HuH-7 (cell line): ENCODE results near the gene MIEF1.
"Not testable (repeated sequence)": the region's sequence is repeated elsewhere in the genome, so short reads cannot be mapped to it uniquely, and the experiment has no call there.

Experiments used
- DNase-seq: peaks from one replicate; pipeline ENCODE4 v3.0.0; 2011; ENCODE audit warnings: low spot score

Gene MIEF1

DNA sequence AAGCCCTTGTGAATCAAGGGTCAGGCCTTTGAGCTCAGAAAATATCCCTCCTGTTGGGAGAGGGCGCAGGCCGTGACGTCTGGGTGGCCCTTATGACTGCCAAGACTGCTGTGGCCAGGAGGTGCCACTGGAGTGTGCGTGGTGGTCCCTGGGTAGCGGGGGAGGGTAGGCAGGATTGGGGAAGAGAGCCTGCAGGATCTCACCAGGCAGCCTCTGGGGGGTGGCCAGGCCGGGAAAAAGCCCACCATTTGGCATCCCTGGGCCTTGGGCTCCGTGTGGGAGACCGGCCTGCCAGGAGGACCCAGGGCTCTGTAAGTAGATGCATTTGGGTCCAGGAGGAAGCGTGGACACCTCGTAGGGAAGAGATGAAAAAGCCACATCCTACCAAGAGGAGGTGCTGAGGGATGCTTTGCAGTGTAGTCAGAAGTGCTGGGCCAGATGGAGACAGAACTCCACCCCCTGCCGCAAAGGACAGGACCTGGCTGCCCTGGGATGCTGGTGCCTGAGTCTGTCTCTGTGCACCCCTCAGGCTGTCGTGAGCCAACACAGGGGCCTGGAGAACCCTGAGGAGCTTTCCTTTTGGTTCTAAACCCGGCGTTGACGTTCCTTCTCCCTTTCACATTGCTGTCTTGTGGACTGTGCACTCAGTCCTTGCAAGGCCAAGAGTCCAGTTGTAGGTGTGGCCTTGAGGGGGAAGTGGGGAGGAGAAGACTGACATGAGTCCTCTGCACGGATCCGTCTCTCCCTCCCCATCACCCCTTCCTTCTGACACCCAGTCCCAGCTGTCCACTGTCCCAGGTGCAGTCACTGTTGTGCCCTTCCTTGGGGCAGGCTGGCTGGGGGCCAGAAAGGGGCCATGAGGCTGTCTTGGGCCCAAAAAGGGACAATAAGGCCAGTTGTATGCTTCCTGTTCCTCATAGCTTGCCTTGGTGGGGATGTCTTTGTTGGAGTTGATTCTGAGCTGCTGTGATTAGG is 12.7 kb upstream of the MIEF1 start:
- DNase-seq: no peak

DNA sequence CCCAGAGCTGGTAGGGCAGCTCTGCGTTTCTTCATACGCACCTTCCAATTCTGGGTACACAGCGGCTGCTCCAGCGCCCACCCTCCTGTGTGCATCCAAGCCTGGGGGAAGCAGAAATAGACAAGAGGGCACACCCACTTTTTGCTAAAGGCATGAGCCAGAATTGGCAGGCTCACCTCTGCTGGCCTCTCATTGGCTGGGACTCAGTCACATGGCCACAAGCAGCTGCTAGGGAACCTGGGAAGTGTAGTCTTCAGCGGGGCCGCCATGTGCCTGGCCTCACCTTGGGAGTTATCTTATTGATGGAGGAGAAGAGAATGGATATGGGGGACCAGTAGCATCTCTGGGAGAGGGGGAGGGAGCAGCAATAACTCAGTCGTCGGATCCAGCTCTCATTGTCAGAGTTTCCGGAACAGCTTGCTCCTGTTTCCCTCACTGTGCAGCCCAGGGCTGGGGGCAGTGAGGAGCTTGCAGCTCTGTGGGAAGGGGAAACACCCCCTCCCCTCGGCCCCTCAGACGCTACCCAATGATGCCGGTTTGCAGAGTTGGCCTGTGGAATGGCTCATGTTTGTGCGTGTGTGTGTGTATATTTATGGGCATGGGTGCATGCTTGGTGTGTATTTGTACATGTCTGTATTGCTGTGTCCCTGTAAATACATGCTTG is 11.8 kb upstream of the MIEF1 start:
- DNase-seq: peak; percentile 93

DNA sequence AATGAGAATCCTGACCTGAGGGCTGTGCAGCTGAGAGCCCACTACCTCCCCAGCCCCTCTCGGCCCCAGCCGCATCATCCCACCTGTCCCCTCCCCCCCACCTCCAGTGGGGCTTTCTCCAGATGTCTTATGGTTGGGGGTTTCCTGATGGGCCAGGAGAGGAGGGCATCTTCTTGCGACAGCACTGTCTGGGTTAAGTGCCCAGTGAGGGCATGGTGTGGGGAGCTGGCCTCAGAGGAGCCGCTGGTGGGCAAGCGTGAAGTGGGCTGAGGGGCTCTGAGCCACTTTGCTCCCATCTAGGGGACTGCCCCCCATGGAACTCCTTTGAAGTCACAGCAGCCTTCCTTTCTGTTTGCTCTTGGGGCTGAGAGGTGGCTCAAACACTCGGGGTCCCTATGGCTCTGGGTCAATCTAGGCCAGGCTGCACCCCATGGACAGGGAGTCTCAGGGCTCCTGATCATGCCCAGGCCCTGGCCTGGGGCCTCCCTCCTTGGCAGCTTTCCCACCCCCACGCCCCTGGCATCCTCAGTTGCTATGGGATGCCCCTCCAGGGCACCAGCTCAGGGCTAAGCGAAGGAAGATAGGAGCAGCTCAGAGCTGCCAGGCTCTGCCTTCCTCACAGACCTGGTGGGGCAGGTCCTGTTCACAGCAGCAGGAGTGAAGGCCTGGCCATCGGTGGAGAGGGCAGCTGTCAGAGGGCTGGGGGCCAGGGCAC is 11.0 kb upstream of the MIEF1 start:
- no peak for DNase-seq

DNA sequence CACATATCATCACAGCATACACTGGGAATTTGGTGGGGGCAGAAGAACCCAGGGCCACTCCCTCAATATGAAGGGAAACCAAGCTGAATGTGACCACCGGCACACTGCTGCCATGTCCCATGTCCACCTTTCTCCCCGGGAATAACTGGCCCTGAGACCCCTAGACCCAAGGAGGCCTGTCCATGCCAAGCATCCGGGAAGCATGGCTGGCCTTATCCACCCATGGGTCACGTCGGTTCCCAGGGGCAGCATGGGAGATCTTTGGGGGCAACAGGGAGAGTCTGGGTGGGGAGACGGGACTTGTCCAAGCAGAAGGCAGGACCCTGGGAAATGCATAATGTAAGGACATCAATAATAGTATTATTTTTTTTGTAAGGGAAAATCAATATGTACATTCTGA is 10.4 kb upstream of the MIEF1 start:
- no peak for DNase-seq

DNA sequence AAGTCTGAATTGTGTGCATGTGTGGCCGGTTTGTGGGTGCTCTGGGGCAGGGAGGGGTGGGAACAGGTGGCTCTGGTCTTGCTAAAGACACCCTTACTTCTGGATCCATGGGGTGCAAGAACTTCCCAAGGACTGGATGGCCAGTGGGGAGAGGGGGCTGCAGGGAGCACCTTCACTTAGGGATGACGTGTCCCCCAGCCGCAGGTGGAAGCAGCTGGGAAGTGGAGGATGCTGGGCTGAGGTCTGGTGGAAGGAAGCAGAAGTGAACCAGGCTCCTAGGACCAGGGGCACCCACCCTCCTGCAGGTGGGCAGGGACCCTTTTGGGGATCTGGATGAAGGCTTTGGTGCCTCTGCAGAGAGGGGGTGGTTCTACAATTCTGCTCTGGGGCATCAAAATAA is 9.9 kb upstream of the MIEF1 start:
- DNase-seq: no peak

DNA sequence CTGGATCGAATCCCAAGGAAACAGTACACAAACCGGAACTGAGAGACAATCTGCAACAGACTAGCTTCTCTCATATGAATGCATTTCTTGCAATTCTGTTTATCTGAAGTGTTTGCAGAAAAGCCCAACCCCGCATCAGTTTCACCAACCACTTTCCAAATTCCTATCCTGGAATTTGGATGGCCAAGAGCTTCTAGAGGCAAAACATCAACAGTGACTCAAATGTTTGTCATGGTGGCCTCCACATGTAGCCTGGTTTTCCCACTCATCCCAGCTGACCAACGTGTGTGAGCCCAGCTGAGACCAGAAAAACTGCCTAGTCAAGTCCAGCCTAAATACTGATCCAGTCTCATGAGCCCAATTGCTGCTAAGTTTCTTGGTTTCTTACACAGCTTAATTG is 8.3 kb upstream of the MIEF1 start:
- no peak for DNase-seq

DNA sequence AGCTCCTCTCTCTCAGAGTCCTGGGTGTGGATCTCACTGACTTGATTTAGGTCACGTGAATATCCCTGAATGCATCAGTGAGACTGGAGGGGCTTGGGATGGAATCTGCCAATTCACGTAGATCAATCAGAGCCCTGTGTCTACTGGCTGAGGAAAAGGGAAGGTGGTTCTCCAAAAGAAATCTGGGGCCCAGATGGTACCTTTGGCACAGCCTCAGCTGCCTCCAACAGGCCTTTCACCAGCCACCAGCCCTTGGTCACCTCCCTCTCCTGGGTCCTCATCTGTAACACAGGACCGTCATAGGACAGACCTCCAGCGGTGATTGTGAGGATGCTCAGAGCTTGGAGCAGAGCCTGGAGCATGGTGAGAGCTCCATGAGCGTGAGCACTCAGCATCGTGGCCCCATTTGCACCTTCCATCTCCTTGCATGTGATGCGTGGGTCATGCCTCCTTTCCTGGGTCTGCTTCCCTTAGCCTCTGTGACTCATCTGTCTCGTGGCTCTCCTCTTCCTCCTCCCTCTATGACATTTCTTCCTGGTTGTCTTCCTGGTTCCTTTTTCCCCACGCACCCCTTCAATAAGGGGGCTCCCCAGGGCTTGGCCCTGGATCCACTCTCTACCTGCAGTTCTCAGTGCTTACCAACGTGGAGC is 7.5 kb upstream of the MIEF1 start:
- DNase-seq: no peak

DNA sequence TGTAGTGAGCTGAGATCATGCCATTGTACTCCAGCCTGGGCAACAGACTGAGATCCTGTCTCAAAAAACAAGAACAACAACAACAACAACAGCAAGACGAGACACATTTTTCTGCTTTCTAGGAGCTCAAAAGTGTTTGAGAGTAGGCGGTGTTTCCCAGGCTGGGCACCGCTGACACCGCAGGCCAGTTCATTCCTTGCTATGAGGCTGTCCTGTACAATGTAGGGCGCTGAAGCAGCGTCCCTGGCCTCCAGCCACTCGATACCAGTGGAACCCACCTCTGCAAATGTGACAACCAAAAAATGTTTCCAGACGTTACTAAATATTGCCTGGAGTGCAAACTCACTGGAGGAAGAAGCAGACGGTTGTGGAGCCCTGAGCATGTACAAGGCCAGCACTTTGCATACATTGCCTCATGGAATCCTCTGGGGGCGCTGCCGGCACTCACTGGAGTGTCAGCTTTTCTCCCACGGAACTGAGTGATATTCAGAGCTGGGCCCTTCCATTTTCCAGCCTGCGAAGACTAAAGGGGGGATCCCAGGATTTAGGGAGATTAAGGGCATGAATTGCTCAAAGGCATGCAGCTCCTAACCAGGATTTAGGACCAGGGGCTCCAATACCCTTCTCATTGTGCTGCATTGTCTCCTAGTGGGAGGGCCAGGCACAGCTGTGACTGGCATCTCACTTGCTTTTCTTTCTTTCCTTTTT is 5.8 kb upstream of the MIEF1 start:
- DNase-seq: peak; percentile 83

DNA sequence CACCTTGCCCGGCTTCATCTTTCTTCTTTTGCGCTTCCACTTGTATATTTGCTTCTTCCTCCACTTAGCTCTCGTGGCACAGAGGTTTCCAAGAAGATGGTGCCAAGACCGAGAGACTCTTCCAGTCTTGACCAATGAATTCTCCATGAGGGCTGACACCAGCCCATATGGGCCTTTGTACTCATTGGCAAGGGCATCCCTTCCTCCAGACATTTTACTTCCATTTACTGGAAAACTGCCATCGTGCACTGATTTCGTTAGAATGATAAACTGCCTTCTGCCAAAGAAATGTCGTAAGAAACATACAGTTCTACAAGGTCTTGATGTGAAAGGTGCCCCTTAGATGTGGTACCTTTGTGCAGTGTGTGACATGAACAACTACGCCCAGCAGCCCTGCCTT is 4.7 kb upstream of the MIEF1 start:
- no peak for DNase-seq

DNA sequence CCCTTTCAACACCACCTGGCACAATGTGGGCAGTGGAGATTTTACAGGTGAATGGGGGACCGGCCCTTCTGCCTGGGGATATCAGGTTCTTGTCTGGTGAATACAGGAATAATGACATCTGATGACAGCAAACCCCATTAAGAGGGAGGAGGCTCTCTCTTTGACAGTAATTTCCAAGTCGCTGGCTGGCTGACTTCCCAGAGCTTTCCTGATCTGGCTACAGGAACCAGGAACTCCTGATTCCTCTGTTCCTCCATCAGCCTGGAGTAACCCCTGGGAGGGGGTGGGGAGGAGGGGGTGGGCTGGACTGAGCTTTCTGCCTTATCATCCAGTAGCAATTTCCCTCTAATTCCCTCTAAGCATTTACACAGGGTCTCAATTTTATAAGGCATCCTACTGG is 3.7 kb upstream of the MIEF1 start:
- DNase-seq: no peak

DNA sequence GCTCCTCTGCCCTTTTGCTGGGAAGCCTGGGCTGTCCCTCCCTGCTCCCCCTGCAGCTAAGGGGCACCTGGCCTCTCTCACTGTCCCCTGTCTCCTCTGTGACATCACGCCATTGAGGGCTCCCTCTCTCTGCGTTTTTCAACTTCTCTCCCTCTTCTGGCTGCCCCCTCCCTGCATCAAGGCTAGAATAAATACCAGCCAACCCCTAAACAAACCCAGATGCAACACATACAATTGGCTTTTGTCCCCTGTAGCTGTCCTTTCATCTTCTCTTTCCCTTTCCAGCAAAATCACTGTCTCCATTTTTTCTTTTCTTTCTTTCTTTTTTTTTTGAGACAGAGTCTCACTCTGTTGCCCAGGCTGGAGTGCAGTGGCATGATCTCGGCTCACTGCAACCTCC is 3.3 kb upstream of the MIEF1 start:
- no peak for DNase-seq

DNA sequence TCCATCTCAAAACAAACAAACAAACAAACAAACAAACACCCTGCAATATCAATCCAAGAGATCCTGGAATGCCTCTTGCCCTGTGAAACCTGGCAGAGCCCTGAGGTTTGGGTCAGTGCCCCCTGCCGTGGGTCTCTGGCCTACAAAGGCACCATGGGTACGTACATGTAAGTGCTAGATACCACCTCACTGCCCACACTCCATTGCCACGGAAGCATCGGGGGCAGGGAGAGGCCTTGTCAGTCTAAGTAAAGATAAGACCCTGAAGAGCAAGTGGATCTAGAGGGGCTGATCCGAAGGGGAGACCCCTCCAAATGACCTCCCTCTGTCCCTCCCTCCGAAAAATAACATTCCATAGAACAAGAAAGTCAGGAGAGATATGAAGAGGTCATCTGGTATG is 2.0 kb upstream of the MIEF1 start:
- DNase-seq: no peak

DNA sequence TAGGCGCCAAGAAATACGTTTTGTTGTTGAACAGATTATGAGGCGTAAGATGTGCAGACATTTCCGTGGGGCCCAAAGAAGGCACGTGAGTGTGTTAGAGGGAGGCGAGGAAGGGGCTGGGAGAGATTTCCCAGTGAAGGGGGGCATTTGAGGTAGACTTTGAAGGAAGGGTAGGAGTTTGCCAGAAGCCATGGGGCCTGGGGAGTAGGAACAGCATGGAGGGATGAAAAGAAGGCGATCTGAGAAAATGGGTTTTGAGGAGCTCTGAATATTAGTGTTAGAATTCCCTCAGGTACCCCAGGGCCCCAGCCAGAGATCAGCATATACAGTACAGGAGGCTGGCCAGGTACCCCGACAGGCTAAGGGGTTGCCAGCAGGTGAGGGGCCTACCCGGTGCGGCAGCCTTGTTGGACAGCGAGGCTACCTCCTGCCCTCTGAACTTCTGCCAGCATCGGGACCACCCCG is 414 bp upstream of the MIEF1 start:
- DNase-seq: no peak

DNA sequence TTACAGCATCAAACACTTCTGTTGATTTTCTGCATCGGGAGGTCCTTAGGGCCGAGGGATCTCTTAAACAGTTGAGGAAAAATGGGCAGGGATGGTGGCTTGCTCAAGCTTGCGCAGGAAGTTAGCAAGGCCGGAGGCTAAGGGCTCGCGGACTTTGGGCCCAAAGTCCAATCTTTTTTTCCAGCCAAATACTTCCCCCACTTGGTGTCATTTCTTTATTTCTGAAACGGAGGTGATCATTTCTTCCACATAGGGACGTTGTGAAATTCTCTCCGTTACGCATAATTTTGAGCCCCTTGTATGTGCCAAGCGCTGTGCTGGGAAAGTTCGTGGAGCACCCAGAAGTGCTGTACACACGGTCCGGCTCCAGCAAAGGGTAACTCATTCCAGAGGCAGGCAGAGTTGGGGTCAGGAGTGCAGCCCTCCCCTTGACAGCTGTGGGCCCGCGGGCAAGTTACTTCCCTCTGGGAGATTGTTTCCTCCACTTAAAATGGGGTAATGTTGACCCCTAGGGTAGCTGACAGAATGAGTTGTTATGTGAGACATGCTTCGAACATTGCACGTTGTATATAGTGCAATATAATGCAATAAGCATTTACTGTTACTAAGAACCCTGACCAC is 809 bp downstream of the MIEF1 start:
- DNase-seq: no peak

DNA sequence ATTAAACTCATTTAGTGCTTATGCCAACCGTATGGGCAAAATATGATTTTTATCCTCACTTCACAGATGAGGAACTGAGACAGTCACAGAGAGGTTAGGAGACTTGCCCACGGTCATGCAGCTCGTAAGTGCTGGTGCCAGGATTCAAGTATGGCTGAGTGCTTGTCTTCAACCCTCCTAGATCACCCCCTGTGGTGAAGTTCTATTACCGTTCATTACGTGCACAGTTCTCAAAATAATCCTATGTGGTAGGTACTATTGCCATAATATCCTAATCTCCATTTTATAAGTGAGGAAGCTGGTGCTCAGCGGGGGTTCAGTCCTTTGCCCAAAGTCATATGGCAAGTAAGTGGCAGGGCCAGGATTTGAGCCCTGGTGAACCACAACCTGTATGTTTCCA is 1.5 kb downstream of the MIEF1 start:
- DNase-seq: no peak

DNA sequence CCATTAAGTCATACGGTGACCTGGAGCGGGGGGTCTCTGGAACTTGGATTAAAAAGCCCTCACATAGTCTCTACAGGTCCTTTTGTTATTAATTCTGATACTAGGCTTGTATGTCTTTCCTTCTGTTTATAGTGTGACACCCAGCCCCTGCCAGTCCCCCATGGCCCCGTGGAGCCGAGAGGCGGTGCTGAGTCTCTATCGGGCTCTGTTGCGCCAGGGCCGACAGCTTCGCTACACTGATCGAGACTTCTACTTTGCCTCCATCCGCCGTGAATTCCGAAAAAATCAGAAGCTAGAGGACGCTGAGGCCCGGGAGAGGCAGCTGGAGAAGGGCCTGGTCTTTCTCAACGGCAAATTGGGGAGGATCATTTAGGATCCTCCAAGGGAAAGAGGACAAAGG is 2.0 kb downstream of the MIEF1 start:
- DNase-seq: no peak

DNA sequence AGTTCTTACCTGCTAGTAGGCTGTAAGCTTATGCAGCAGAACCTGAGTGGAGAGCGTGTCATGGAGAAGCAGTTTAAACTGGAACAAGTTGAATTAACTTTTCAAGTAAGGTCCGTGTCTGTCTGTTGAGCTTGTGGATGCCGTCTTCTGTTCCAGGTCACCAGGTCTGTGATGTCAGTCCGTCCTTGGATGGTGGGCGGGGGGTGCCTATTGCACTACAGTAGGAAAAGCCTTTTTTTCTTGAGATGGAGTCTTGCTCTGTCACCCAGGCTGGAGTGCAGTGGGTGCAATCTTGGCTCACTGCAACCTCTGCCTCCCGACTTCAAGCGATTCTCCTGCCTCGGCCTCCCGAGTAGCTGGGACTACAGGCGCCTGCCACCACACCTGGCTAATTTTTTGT is 4.9 kb downstream of the MIEF1 start:
- not testable (repeated sequence) for DNase-seq

DNA sequence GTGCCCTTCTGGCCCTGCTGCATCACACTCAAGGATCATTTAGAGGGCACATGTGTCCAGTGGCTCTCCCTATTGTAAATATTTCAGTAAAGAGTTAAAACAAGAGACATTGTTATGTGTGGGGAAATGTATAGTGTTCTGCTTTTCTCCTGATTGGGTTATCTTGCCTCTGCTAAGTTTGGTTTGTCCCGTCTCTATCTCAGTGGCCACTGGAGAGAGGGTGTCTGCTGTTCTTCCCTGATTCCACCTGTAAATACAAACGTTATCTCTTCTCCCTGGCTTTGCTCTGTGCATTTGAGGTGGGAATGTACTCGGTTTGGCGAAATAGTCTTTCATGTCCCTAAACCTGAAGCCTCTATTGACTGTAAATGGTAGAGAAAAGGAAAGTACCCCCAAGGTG is 6.3 kb downstream of the MIEF1 start:
- no peak for DNase-seq

DNA sequence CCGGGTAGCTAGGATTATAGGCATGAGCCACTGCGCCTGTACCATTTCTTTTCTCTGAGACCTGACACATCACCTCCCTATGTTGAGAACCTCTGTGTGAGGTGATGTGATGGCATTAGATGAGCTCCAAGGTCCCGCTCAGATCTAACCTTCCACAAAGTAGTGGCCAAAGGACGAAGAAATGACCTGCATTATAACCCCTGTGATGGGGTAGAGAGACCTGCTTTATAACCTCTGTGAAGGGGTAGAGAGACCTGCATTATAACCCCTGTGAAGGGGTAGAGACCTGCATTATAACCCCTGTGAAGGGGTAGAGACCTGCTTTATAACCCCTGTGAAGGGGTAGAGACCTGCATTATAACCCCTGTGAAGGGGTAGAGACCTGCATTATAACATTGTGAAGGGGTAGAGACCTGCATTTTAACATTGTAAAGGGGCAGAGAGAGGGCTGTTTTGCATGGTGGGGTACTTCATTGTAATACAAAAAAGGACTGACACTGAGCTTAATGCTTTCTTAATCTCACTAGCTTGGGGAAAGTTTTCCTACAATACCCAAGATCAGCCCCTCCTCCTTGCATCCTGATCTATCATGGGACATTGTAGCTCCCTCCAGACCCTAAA is 8.5 kb downstream of the MIEF1 start:
- no peak for DNase-seq

DNA sequence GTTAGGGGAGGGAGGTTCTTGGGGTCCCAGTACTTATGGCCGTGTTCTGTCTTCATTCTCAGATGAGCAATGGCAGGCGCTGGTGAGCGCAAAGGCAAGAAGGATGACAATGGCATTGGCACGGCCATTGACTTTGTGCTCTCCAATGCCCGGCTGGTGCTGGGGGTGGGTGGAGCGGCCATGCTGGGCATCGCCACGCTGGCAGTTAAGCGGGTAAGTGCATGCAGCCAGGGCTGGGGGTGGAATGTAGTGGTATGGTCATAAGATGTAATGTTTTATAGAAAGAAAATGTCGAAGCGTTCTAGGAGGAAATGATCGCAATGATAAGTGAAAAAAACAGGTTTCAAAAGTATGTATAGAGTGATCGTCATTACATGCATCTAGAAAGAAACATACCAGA is 9.1 kb downstream of the MIEF1 start:
- no peak for DNase-seq

DNA sequence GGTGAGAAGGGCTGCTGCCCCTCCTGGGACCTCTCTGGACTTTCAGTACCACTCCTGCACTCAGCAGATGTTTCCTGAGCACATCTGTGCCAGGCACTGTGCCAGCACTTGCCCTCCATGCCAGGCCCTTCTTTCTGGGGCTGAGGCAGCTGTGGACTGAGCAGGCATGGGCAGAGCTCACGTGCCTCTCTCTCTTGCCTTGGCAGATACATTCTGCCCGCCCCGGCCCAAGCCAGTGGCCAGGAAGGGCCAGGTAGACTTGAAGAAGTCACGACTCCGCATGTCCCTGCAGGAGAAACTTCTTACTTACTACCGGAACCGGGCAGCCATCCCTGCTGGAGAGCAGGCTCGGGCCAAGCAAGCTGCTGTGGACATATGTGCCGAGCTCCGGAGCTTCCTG is 9.9 kb downstream of the MIEF1 start:
- DNase-seq: no peak
